ENCODE results near the gene SCUBE3. TPM values are rescaled to one million over a fixed set of nuclear protein-coding genes. Genes with fewer than 3 reads are reported as not detected.

SCUBE3 gene
- total and polyA plus RNA-seq, 2 of the 4 experiments (the other 2 are of a cell fraction): 19.9 to 45.5 TPM

- Histone ChIP-seq H4K8ac (ENCODE audit: low read depth in 2 of 2, low read length in 2 of 2) (no peak overlapping the region), H3K36me3 (ENCODE audit: control insufficient read depth, insufficient read depth, low read length) (peaks cover 9% of the 10 kb centered on the region), H4K5ac (ENCODE audit: low read depth, low read length) (no peak overlapping the region), H3K27ac (ENCODE audit: insufficient read depth, low read length) (no peak overlapping the region), H2AFZ (replicated peaks; ENCODE audit: low read length, poor library complexity) (no peak overlapping the region), H2BK120ac (ENCODE audit: low read depth, low read length) (no peak overlapping the region), H2BK5ac (ENCODE audit: low read depth, low read length, poor library complexity, severe bottlenecking) (no peak overlapping the region), H3K9ac (ENCODE audit: low read depth, low read length) (no peak overlapping the region), H3K27me3 (ENCODE audit: control insufficient read depth, insufficient read depth, low read length) (no peaks in the 10 kb centered on the region), H2AK5ac (ENCODE audit: low read depth, low read length) (no peak overlapping the region), H3K4me2 (ENCODE audit: low read depth, low read length) (no peak overlapping the region), H4K91ac (ENCODE audit: insufficient read depth, low read depth, low read length) (no peak overlapping the region), H4K20me1 (ENCODE audit: insufficient read depth, low read length) (peaks cover 6% of the 10 kb centered on the region; the same call in 1 of the 2 replicates), H2BK20ac (ENCODE audit: low read depth, low read length) (no peak overlapping the region), H3K4ac (ENCODE audit: low read depth, low read length) (no peak overlapping the region), H3K9me3 (ENCODE audit: control insufficient read depth, insufficient read depth, low read length) (no peaks in the 10 kb centered on the region), H3K14ac (replicated peaks; ENCODE audit: low read depth, low read length) (0 out of 2 replicates have a peak overlapping the region, but pooled peaks have one; percentile 28), H2BK15ac (ENCODE audit: low read depth, low read length) (no peak overlapping the region), H2AK9ac (replicated peaks; ENCODE audit: low read depth, low read length, poor library complexity) (no peak overlapping the region), H3K79me1 (ENCODE audit: low read depth in 1 of 2, low read length in 2 of 2) (peaks cover 10 to 17% of the 10 kb centered on the region in 2 experiments; a peak in 3 of 4 replicates), H3K56ac (ENCODE audit: extremely low read depth, insufficient read depth, low read length) (no peak overlapping the region), H3K23ac (ENCODE audit: low read depth, low read length) (no peak overlapping the region), H3K9me1 (ENCODE audit: insufficient read depth, low read length) (peaks cover 12% of the 10 kb centered on the region), H3K18ac (ENCODE audit: low read depth, low read length) (no peak overlapping the region), H3K4me3 (ENCODE audit: insufficient read depth, low read depth, low read length) (no peak overlapping the region), H3K4me1 (ENCODE audit: control insufficient read depth, insufficient read depth, low read length) (peaks cover 23% of the 10 kb centered on the region)
- TF ChIP-seq MAZ (IDR thresholded peaks at IDR 0.05; ENCODE audit: borderline replicate concordance, low read depth, low read length) (no peak), RAD21 (IDR thresholded peaks at IDR 0.05; ENCODE audit: low read length) (no peak), CTCF (conservative IDR thresholded peaks at IDR 0.05; ENCODE audit: low read depth, low read length) (no peak), POLR2A (IDR thresholded peaks at IDR 0.05; ENCODE audit: low read depth, low read length) (no peak), BHLHE40 (IDR thresholded peaks at IDR 0.05; ENCODE audit: low read depth, low read length) (no peak), RFX5 (IDR thresholded peaks at IDR 0.05; ENCODE audit: low read depth, low read length) (no peak), CEBPB (IDR thresholded peaks at IDR 0.05; ENCODE audit: low read depth, low read length) (no peak), NFE2L2 (IDR thresholded peaks at IDR 0.05; ENCODE audit: low read depth, low read length) (no peak), FOS (IDR thresholded peaks at IDR 0.05; ENCODE audit: low read depth, low read length) (no peak), RCOR1 (IDR thresholded peaks at IDR 0.05; ENCODE audit: insufficient replicate concordance, low read length) (no peak), SMC3 (IDR thresholded peaks at IDR 0.05; ENCODE audit: low read depth, low read length) (no peak), USF2 (IDR thresholded peaks at IDR 0.05; ENCODE audit: low read depth, low read length) (no peak), MAFK (IDR thresholded peaks at IDR 0.05; ENCODE audit: low read depth, low read length) (no peak), CHD1 (IDR thresholded peaks at IDR 0.05; ENCODE audit: low read depth, low read length) (no peak)
- ATAC-seq (ENCODE audit: low read depth): no peak
- in situ Hi-C loops (cut with MboI; ENCODE audit: low sequenced_read_pairs) (no loop called here), intact Hi-C loops (cut with micrococcal nuclease) (no loop called here), dilution Hi-C loops (cut with HindIII; ENCODE audit: low sequenced_read_pairs, unreplicated experiment) (no loop called here)
- POLR2A ChIA-PET (ENCODE audit: unreplicated experiment): no interaction called here
- no TSS peak for BruUV-seq (replicated peaks)
- CTCF ChIA-PET: no interaction called here
- WGBS, 2 experiments (ENCODE audit: extremely low coverage in 2 of 2, insufficient read length in 1 of 2): 100% methylated on average over 2 of the region's 3 CpGs; no CpG with 5 or more reads in 1 of the 2 experiments
- no peak for DNase-seq
These were observed 65.0 kb downstream of the SCUBE3 start for GRCh38 chr6:35278708-35279107.

Data from IMR-90 (cell line).